HepG2 (cell line): ENCODE data around the gene SDF2. TPM values are rescaled to one million over a fixed set of nuclear protein-coding genes. Genes with fewer than 3 reads are reported as not detected.
A peak's percentile ranks its signal among the peaks of the same experiment; 100 is the strongest.

Experiments
- ARNTL ChIP-seq: sonication (generic); formaldehyde crosslinking; IDR thresholded peaks from 2 replicates; pipeline ENCODE4 v1.4.0; 2020; ENCODE audit warnings: mild to moderate bottlenecking, missing genetic modification reagents
- CEBPG ChIP-seq: IDR thresholded peaks from 2 replicates; pipeline ENCODE4 v1.6.1; 2016
- ELF3 ChIP-seq: IDR thresholded peaks from 2 replicates; pipeline ENCODE4 v1.6.1; 2016; ENCODE audit warnings: missing genetic modification reagents, missing compliant biosample characterization
- HIC2 ChIP-seq: sonication (generic); formaldehyde crosslinking; IDR thresholded peaks from 2 replicates; pipeline ENCODE4 v1.9.0; 2022; ENCODE audit warnings: low read depth, missing genetic modification reagents
- HNF4G ChIP-seq, 2 experiments: sonication (generic) in 1 of 2; formaldehyde crosslinking in 1 of 2; IDR thresholded peaks; 2 replicates each; pipeline versions ENCODE4 v1.4.0 to v1.6.1; 2011 to 2020; ENCODE audit warnings: borderline replicate concordance in 2 of 2, low read depth in 2 of 2, mild to moderate bottlenecking in 2 of 2, low read length in 1 of 2, missing genetic modification reagents in 1 of 2, moderate library complexity in 1 of 2
- HNRNPLL ChIP-seq: fragments of 200-400 bp; formaldehyde crosslinking; IDR thresholded peaks from 2 replicates; pipeline ENCODE4 v1.6.1; 2017; ENCODE audit warnings: mild to moderate bottlenecking, low read depth, low read length; ENCODE audit not compliant: poor library complexity, severe bottlenecking
- IKZF1 ChIP-seq: fragments of 450-650 bp; IDR thresholded peaks from 2 replicates; pipeline ENCODE4 v1.7.1; 2016
- LBX2 ChIP-seq: sonication (generic); formaldehyde crosslinking; IDR thresholded peaks from 2 replicates; pipeline ENCODE4 v1.5.0; 2020; ENCODE audit warnings: missing genetic modification reagents, mild to moderate bottlenecking, borderline replicate concordance
- MED1 ChIP-seq: sonication (generic); formaldehyde crosslinking; IDR thresholded peaks from 2 replicates; pipeline ENCODE4 v1.4.0; 2020; ENCODE audit warnings: missing genetic modification reagents
- NR1H2 ChIP-seq: sonication (generic); formaldehyde crosslinking; IDR thresholded peaks from 2 replicates; pipeline ENCODE4 v1.8.1; 2022; ENCODE audit warnings: low read depth, missing genetic modification reagents, borderline replicate concordance
- RFX1 ChIP-seq: fragments of 450-650 bp; IDR thresholded peaks from 2 replicates; pipeline ENCODE4 v1.6.1; 2017
- RFX3 ChIP-seq: IDR thresholded peaks from 2 replicates; pipeline ENCODE4 v1.6.1; 2016; ENCODE audit warnings: missing biosample characterization, missing genetic modification reagents
- THYN1 ChIP-seq: sonication (generic); formaldehyde crosslinking; IDR thresholded peaks from 2 replicates; pipeline ENCODE4 v1.8.1; 2023; ENCODE audit warnings: low read depth, mild to moderate bottlenecking, moderate library complexity, missing genetic modification reagents, borderline replicate concordance
- YY1 ChIP-seq: IDR thresholded peaks from 2 replicates; pipeline ENCODE4 v1.6.1; 2011; ENCODE audit warnings: low read length, low read depth, moderate library complexity, mild to moderate bottlenecking; ENCODE audit not compliant: insufficient read depth, insufficient replicate concordance
- ZBTB7B ChIP-seq: sonication (generic); formaldehyde crosslinking; IDR thresholded peaks from 2 replicates; pipeline ENCODE4 v1.4.0; 2020; ENCODE audit warnings: missing genetic modification reagents
- ZMAT5 ChIP-seq: sonication (generic); formaldehyde crosslinking; IDR thresholded peaks from 2 replicates; pipeline ENCODE4 v1.5.0; 2020; ENCODE audit warnings: mild to moderate bottlenecking, low read depth, missing genetic modification reagents, borderline replicate concordance
- ZNF180 ChIP-seq: sonication (generic); formaldehyde crosslinking; IDR thresholded peaks from 2 replicates; pipeline ENCODE4 v1.4.0; 2020; ENCODE audit warnings: low read depth, missing genetic modification reagents, borderline replicate concordance
- ZNF383 ChIP-seq: sonication (generic); formaldehyde crosslinking; IDR thresholded peaks from 2 replicates; pipeline ENCODE4 v1.4.0; 2020; ENCODE audit warnings: missing genetic modification reagents, mild to moderate bottlenecking, borderline replicate concordance
- ZNF687 ChIP-seq: sonication (generic); formaldehyde crosslinking; IDR thresholded peaks from 2 replicates; pipeline ENCODE4 v1.5.1; 2020; ENCODE audit warnings: mild to moderate bottlenecking, missing genetic modification reagents, moderate library complexity
- ZNF7 ChIP-seq: IDR thresholded peaks from 2 replicates; pipeline ENCODE4 v1.6.1; 2016; ENCODE audit warnings: missing biosample characterization, missing genetic modification reagents
- ZNF766 ChIP-seq: sonication (generic); formaldehyde crosslinking; IDR thresholded peaks from 2 replicates; pipeline ENCODE4 v1.5.0; 2020; ENCODE audit warnings: missing genetic modification reagents, borderline replicate concordance
- ZSCAN29 ChIP-seq: sonication (generic); formaldehyde crosslinking; conservative IDR thresholded peaks from 2 replicates; pipeline ENCODE4 v1.4.0; 2020; ENCODE audit warnings: mild to moderate bottlenecking, missing genetic modification reagents
- polyA plus RNA-seq, 8 experiments: library from polyadenylated mRNA; depleted of rRNA in 3 of 8; stranded (reverse) in 7 of 8; unstranded in 1 of 8; fragments of >200 nt; fragmentation: Illumina TruSeq in 4 of 8; extraction: Trizol in 4 of 8; gene quantifications; 2 replicates each; pipeline versions ENCODE4 v1.2.1 to v1.2.3, GENCODE V29; 2011 to 2016; ENCODE audit warnings: low read depth in 4 of 8, missing spikeins in 1 of 8, mixed read lengths in 1 of 8; ENCODE audit not compliant: insufficient read depth in 1 of 8
- total RNA-seq, 5 experiments: library from RNA; depleted of rRNA; stranded (reverse); fragments of >200 nt; fragmentation: Illumina TruSeq; extraction: Trizol; gene quantifications; 2 replicates each; pipeline ENCODE4 v1.2.3, GENCODE V29; 2016; ENCODE audit warnings: low read depth in 1 of 5

SDF2 gene
- total and polyA plus RNA-seq, 2 of the 13 experiments (the other 11 are each of a cell fraction or from before 2014, with no cell fraction given): 58.2 to 58.4 TPM

- TF ChIP-seq LBX2 (CRISPR knock-in tag) (no peak), ZBTB7B (CRISPR knock-in tag) (peak; percentile 50; the same call in 1 of the 2 replicates), HNRNPLL (no peak), ZNF687 (CRISPR knock-in tag) (peak; percentile 82), MED1 (CRISPR knock-in tag) (0 out of 2 replicates have a peak, but pooled peaks have one; percentile 30), NR1H2 (CRISPR knock-in tag) (no peak), ZNF383 (CRISPR knock-in tag) (no peak), IKZF1 (no peak), ZNF766 (CRISPR knock-in tag) (no peak), ELF3 (CRISPR knock-in tag) (peak; percentile 63), ZMAT5 (CRISPR knock-in tag) (no peak), YY1 (no peak), HIC2 (peak; percentile 85; the same call in 1 of the 2 replicates), RFX1 (no peak), ZNF7 (CRISPR knock-in tag) (no peak), ZSCAN29 (no peak), ZNF180 (no peak), HNF4G (IDR thresholded peaks at IDR 0.05; ENCODE audit: borderline replicate concordance, low read depth, low read length) (peak; percentile 18; the same call in 1 of the 2 replicates), HNF4G (CRISPR knock-in tag; IDR thresholded peaks at IDR 0.05; ENCODE audit: borderline replicate concordance, low read depth) (no peak), THYN1 (no peak), RFX3 (CRISPR knock-in tag) (no peak), CEBPG (CRISPR knock-in tag) (0 out of 2 replicates have a peak, but pooled peaks have one; percentile 8), ARNTL (CRISPR knock-in tag) (no peak)
Measured at GRCh38 chr17:28702026-28702751, 40.5 kb upstream of the SDF2 start (continued).
